Epithelial cell of prostate (primary cell): ENCODE measurements around the gene MRPS34.
A peak's percentile ranks its signal among the peaks of the same experiment; 100 is the strongest.

Source experiments
- DNase-seq: peaks from one replicate; pipeline ENCODE4 v3.0.0-alpha.2; 2011; ENCODE audit warnings: low read depth, low spot score
- H3K27ac ChIP-seq: fragments of 450-650 bp; 2 replicates; pipeline ENCODE4 v1.5.1; 2017; ENCODE audit warnings: mild to moderate bottlenecking

Gene MRPS34

GRCh38 chr16:1771864-1772361 is 1.0 kb downstream of the MRPS34 start:
- no peak for DNase-seq
- peak overlapping the region; percentile 88 for H3K27ac ChIP-seq

- no peak for DNase-seq
- peak within 1 kb of the TSS; percentile 88 for H3K27ac ChIP-seq
These were observed 1.6 kb downstream of the MRPS34 start, which contains the start of gene NME3 for GRCh38 chr16:1771188-1771863. TSS of gene NME3 (minus strand) at chr16:1771543. CDS start at chr16:1771534, 9 bp downstream.

GRCh38 chr16:1770328-1771187 is 2.4 kb downstream of the MRPS34 start:
- peak overlapping the region; percentile 88 for H3K27ac ChIP-seq
- DNase-seq = no peak

GRCh38 chr16:1769402-1770300 is 3.3 kb downstream of the MRPS34 start:
- no peak for DNase-seq
- H3K27ac ChIP-seq = no peak overlapping the region

GRCh38 chr16:1768767-1769401 is 4.0 kb downstream of the MRPS34 start:
- H3K27ac ChIP-seq = no peak overlapping the region
- DNase-seq = no peak

GRCh38 chr16:1768061-1768766 is 4.7 kb downstream of the MRPS34 start:
- H3K27ac ChIP-seq = no peak overlapping the region
- no peak for DNase-seq

- no peak overlapping the region for H3K27ac ChIP-seq
- DNase-seq = no peak
These were observed 5.6 kb downstream of the MRPS34 start for GRCh38 chr16:1767116-1767994.

- no peak overlapping the region for H3K27ac ChIP-seq
- no peak for DNase-seq
These were observed 6.2 kb downstream of the MRPS34 start for GRCh38 chr16:1766701-1767100.

GRCh38 chr16:1766231-1766630 is 6.7 kb downstream of the MRPS34 start:
- no peak overlapping the region for H3K27ac ChIP-seq
- no peak for DNase-seq

- no peak overlapping the region for H3K27ac ChIP-seq
- DNase-seq = no peak
These were observed 7.1 kb downstream of the MRPS34 start for GRCh38 chr16:1765826-1766225.

- DNase-seq = no peak
- no peak overlapping the region for H3K27ac ChIP-seq
These were observed 8.0 kb downstream of the MRPS34 start for GRCh38 chr16:1764971-1765370.

GRCh38 chr16:1763521-1764511 is 9.1 kb downstream of the MRPS34 start:
- no peak overlapping the region for H3K27ac ChIP-seq
- DNase-seq = no peak

GRCh38 chr16:1762879-1763520 is 9.9 kb downstream of the MRPS34 start:
- DNase-seq = no peak
- no peak overlapping the region for H3K27ac ChIP-seq

GRCh38 chr16:1762196-1762878 is 10.6 kb downstream of the MRPS34 start:
- H3K27ac ChIP-seq = no peak overlapping the region
- no peak for DNase-seq

- no peak for DNase-seq
- H3K27ac ChIP-seq = no peak overlapping the region
These were observed 11.2 kb downstream of the MRPS34 start for GRCh38 chr16:1761751-1762150.

- no peak for DNase-seq
- H3K27ac ChIP-seq = no peak overlapping the region
These were observed 12.0 kb downstream of the MRPS34 start for GRCh38 chr16:1760911-1761310.
